Neural cell (in vitro differentiated cells): ENCODE measurements around the gene TSKU.

Experiments used
- CTCF ChIP-seq: fragments of 450-650 bp; IDR thresholded peaks from 2 replicates; pipeline ENCODE4 v1.5.1; 2014; ENCODE audit warnings: antibody characterized with exemption, mild to moderate bottlenecking, moderate library complexity; ENCODE audit not compliant: poor library complexity, severe bottlenecking
- EZH2 ChIP-seq: fragments of 200-600, 300-800 bp; shearing (Covaris generic), sonication (generic); IDR thresholded peaks from 2 replicates; pipeline ENCODE4 v1.6.1; 2014; ENCODE audit warnings: antibody characterized with exemption, low read length, borderline replicate concordance, mild to moderate bottlenecking; ENCODE audit not compliant: insufficient read depth, poor library complexity, severe bottlenecking
- MXI1 ChIP-seq: fragments of 450-650 bp; conservative IDR thresholded peaks from 2 replicates; pipeline ENCODE4 v1.6.1; 2014; ENCODE audit warnings: antibody characterized with exemption, mild to moderate bottlenecking; ENCODE audit not compliant: poor library complexity, severe bottlenecking
- POLR2AphosphoS5 ChIP-seq: IDR thresholded peaks from 2 replicates; pipeline ENCODE4 v1.6.1; 2012
- RAD21 ChIP-seq: fragments of 450-650 bp; conservative IDR thresholded peaks from 2 replicates; pipeline ENCODE4 v1.6.1; 2014; ENCODE audit warnings: antibody characterized with exemption, mild to moderate bottlenecking, moderate library complexity
- REST ChIP-seq: IDR thresholded peaks from 2 replicates; pipeline ENCODE4 v1.6.1; 2012; ENCODE audit warnings: borderline replicate concordance
- SMC3 ChIP-seq: fragments of 450-650 bp; conservative IDR thresholded peaks from 2 replicates; pipeline ENCODE4 v1.6.1; 2014; ENCODE audit warnings: antibody characterized with exemption, mild to moderate bottlenecking, moderate library complexity; ENCODE audit not compliant: poor library complexity
- TAF1 ChIP-seq: IDR thresholded peaks from 2 replicates; pipeline ENCODE4 v1.6.1; 2012; ENCODE audit warnings: low read depth

- TF ChIP-seq CTCF (no peak), POLR2AphosphoS5 (no peak), MXI1 (no peak), EZH2 (no peak), SMC3 (no peak), RAD21 (no peak), REST (no peak), TAF1 (no peak)
These were observed 2.9 kb downstream of the TSKU start for GRCh38 chr11:76786016-76786415.
